HUDEP-2 (cell line): ENCODE data around the gene ECE2.

Source experiments
- DNase-seq, 76 experiments: peaks; one replicate each; lab custom pipeline; 2025; ENCODE audit not compliant: unreplicated experiment in 76 of 76; lab: John Stamatoyannopoulos, UW

The ECE2 gene

GRCh38 chr3:184275961-184276910, at the start of gene ECE2:
Gene ECE2 (plus strand): TSS chr3:184276022. CDS start chr3:184276154, 132 bp downstream.
- DNase-seq = no peak

DNA sequence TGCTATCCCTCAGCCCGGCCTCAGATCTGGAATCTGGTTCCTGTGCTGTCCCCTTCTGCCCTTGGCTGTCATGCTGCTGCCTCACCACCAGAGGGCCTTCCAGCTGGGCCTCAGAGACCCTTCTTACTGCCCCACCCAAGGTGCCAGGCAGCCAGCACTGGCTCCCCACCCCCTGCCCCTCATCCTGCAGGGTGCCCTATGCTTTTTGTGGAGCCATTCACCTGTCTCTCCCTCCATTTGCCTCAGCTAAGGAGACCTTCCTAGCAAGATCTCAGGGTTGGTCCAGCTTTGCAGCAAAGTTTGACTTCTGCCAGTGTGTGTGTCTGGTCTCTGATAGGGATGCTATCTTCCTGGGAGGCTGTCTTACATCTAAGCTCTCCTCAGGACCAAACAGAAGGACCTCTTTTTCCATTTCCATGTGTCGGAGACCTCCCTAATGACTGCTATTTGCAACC, 48.3 kb upstream of the ECE2 start:
- DNase-seq = peak in 40 of 76 experiments; percentile 4 to 50 (median 28)

GRCh38 chr3:184228376-184229137, 47.3 kb upstream of the ECE2 start:
- no peak for DNase-seq

DNA sequence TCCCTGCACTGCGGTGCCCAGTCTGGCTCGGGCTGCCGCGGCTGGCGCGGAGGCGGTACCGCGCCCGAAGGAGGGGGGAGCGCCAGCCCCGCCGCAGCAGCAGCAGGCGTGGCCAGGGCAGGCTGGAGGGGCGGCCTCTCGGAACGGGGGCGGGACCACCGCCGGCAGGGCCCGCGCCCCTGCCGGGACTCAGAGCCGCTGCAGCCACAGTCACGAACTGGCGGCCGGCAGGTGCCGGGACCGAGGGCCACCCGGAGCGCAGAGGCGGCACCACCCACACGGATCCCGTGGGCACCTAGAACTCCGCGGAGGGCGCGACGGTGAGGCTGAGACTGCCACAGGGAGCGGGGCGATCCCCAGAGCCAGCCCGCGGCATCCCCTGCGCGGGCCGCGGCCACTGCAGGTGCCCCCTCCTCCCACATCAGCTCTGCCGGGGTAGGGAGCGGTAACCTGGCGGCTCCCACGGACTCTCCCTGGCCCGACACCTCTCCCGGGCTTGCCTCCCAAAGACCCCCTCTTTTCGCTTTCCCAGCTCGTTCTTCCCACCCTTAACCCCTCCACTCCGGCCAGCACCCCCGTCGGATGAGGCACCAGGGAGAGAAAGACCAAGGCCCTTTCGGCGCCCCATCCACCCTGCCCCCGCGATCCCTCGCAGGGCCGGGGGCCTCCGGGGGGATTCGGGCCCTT, 46.3 kb upstream of the ECE2 start, which contains the start of gene VWA5B2:
TSS of gene VWA5B2 (plus strand) at position 192 of the 687 bp plus-strand sequence. CDS start 944 bp downstream, outside the sequence.
- peak in 59 of 76 experiments; percentile 4 to 75 (median 35) for DNase-seq

DNA sequence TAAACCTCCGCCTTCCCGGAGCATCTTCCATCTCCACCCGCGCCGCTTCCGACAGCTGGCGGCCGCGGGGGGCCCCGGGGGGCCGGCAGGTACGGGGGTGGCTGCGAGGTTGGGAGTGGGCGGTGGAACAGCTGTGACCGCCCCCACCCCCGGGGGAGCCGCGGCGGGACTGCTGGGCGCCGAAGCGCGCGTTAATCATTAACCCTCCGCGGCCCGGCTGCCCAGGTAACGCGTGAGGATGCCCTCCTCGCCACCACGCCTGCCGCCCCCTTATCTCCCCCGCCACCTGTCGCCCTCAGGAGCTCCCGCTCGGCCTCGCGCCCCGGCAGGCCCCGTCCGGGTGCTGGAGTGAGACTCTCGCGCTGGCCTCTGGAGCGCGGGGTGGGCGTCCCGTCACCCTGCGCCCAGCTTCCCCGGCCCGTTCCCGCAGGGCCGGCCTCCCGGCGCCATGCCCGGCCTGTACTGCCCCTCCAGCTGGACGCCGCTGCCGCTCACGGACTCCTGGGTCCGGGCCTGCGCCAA, 45.7 kb upstream of the ECE2 start:
- peak in 7 of 76 experiments; percentile 5 to 31 (median 14) for DNase-seq

DNA sequence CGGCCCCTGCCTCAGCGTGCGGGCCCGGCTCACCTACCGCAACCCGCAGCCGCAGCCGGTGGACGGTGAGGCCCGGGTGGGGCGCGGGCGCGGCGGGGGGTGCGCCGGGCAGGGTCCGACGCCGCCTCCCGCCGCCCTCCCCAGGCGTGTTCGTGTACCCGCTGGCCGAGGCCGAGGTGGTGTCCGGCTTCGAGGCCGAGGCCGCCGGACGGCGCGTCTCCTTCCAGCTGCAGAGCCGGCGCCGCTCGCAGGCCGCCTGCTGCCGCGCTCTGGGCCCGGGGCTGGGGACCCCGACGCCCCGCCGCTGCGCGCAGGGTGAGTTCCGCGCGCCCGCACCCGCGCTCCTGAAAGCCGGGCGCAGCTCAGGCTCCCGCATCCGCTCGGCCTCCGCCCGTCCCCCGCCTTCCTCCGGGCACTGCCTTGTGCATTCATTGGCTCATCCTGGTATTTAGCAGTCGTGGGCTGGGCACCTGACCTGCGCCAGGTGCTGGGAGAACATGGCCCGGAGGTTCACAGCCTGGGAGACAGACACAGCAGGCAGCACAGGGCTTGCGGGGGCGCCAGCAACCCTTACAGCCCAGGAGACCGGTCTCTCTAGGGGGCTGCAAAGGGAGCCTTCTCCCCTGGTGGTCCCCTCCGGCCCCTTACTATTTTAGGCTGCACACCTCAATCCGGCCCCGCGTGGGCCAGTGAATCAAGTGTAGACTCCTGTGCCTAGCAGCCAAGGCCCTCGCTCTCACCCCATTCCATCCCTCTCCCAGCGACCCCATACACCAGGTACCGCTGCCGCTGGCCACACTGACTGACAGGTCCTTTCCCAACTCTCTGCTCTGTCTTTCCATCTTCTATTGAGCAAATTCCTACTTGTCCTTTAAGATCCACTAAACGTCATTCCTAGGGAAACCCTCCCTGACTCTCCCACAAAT, 45.0 kb upstream of the ECE2 start:
- no peak for DNase-seq

- DNase-seq = no peak
These were observed 44.2 kb upstream of the ECE2 start for GRCh38 chr3:184231671-184232070.

DNA sequence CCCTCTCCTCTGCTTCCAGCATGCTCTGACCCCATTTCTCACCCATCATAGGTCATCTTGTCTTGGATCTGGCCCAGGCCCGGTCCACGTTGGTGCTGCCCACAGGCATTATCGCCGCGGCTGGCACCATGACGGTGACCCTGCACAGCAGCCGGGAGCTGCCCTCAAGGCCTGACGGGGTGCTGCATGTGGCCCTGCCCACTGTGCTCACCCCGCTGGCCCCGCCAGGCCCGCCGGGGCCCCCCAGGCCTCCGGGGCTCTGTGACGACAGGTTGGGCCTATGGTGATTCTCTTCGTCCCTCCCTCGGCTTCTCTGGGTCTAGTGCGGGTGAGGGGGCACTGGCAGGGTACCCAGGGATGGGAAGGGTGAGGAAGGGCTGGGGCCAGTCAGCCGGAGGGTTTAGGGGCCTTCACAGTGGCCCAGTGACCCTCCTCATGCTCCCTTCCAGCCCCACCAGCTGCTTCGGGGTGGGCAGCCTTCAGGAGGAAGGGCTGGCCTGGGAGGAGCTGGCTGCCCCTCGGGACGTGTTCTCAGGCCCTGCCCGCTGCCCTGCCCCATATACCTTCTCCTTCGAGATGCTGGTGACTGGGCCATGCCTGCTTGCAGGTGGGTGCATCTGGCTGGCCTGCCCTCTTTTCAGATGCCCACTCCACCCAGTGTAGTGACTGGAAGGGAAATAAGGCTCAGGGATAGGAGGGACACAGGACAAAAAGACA, 42.5 kb upstream of the ECE2 start:
- DNase-seq = no peak

GRCh38 chr3:184234224-184234623, 41.6 kb upstream of the ECE2 start:
- DNase-seq = peak in 64 of 76 experiments; percentile 10 to 87 (median 54)

DNA sequence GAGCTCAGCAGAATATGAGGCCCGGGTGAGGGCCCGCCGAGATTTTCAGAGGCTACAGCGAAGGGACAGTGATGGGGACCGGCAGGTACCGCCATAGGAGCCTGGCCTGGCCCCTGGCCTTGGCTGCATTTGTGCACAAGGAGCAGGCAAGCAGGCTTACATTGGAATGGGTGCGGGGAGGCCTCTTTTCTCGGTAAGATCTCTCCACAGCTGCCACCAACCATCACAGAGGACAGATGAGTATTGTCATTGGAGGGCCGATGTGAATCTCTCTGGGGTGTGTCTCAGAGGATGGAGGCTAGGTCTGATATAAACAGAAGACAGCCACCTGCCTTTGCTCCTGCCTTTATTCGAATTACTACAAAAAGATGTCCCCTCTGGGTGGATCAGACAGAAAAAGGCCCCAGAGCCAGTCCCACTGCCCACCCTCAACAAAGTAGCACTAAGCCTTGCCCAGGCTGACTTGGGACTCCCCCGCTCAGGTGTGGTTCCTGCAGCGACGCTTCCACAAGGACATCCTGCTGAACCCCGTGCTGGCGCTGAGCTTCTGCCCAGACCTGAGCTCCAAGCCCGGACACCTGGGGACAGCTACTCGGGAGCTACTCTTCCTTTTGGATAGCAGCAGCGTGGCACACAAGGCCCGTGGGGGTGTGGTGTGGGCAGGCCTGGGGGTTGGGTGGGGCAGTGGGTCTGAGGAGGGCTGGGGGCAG, 41.0 kb upstream of the ECE2 start:
- DNase-seq = no peak

- DNase-seq = no peak
These were observed 40.3 kb upstream of the ECE2 start for GRCh38 chr3:184235381-184236032.

DNA sequence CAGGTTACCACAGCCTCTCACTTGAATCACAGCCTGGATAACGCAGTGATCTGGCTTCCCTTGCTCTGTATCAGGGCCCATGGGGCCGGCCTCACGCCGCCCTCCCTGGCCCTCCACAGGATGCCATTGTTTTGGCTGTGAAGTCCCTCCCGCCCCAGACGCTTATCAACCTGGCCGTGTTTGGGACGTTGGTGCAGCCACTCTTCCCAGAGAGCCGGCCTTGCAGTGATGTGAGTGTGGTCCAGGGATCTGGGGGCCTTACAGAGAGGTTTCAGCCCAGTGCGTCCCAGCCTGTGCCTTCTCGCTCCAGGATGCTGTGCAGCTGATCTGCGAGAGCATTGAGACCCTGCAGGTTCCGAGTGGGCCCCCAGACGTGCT, 39.8 kb upstream of the ECE2 start:
- DNase-seq = no peak

GRCh38 chr3:184236636-184237035, 39.2 kb upstream of the ECE2 start:
- DNase-seq = no peak

- no peak for DNase-seq
These were observed 38.6 kb upstream of the ECE2 start for GRCh38 chr3:184237211-184237610.

DNA sequence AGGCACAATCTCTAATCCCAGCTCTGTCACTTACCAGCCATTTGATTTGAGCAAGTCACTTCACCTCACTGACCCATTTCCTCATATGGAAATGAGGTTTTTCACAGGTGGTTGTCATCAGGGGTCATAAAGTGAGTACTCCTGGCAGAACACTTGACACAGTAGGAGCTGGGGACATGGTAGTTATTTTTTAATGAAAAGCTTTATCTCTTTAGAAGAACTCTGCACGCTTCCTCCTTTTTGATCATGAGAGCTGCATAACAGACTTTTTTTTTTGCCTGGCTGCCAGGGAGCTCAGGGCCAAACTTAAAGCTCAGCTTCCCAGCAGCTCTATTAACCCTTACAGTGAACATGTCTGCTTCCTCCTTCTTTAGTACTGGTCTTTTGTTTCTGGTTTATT, 38.0 kb upstream of the ECE2 start:
- DNase-seq = no peak

DNA sequence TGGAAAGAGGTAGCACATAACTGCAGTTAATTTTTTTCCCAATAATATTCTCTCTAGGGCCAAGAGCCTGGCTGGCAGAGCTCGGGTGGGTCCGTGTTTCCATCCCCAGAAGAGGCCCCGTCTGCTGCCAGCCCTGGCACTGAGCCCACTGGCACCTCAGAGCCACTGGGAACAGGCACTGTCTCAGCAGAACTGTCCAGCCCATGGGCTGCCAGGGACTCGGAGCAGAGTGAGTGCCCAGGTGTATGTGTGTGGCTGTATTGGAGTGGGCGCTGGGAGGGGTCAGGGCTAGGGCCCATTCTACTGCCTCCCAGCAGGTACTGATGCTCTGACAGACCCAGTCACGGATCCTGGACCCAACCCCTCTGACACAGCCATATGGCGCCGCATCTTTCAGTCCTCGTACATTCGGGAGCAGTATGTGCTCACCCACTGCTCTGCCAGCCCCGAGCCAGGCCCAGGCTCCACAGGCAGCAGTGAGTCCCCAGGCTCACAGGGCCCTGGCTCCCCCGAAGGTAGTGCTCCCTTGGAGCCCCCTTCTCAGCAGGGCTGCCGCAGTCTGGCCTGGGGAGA, 37.5 kb upstream of the ECE2 start:
- no peak for DNase-seq

- no peak for DNase-seq
These were observed 36.6 kb upstream of the ECE2 start for GRCh38 chr3:184239221-184239620.
